HepG2 (cell line): ENCODE data around the gene APC2. TPM values are rescaled to one million over a fixed set of nuclear protein-coding genes. Genes with fewer than 3 reads are reported as not detected.

Experiments
- ARID2 ChIP-seq: sonication (generic); formaldehyde crosslinking; IDR thresholded peaks from 2 replicates; pipeline ENCODE4 v1.8.1; 2022; ENCODE audit warnings: mild to moderate bottlenecking, missing genetic modification reagents, borderline replicate concordance
- ASH2L ChIP-seq: fragments of 300-600, 200-600 bp; sonication (generic); IDR thresholded peaks from 2 replicates; pipeline ENCODE4 v1.7.0; 2017; ENCODE audit warnings: low read depth, mild to moderate bottlenecking, moderate library complexity, mixed read lengths, low read length; ENCODE audit not compliant: insufficient read length
- CBFB ChIP-seq: sonication (generic); formaldehyde crosslinking; IDR thresholded peaks from 2 replicates; pipeline ENCODE4 v1.4.0; 2020; ENCODE audit warnings: missing genetic modification reagents
- FOXJ3 ChIP-seq: sonication (generic); formaldehyde crosslinking; IDR thresholded peaks from 2 replicates; pipeline ENCODE4 v1.4.0; 2020; ENCODE audit warnings: missing genetic modification reagents, mild to moderate bottlenecking, borderline replicate concordance
- GABPA ChIP-seq, 2 experiments: IDR thresholded peaks; 2 replicates each; pipeline ENCODE4 v1.6.1; 2011 to 2016; ENCODE audit warnings: low read depth in 2 of 2, low read length in 1 of 2, missing biosample characterization in 1 of 2, missing genetic modification characterization in 1 of 2
- HES4 ChIP-seq: sonication (generic); formaldehyde crosslinking; IDR thresholded peaks from 2 replicates; pipeline ENCODE4 v1.9.0; 2021; ENCODE audit warnings: mild to moderate bottlenecking, missing genetic modification reagents, borderline replicate concordance
- IRX3 ChIP-seq: sonication (generic); formaldehyde crosslinking; IDR thresholded peaks from 2 replicates; pipeline ENCODE4 v1.8.1; 2023; ENCODE audit warnings: mild to moderate bottlenecking, low read depth, missing genetic modification reagents, borderline replicate concordance
- KAT8 ChIP-seq: IDR thresholded peaks from 2 replicates; pipeline ENCODE4 v1.6.1; 2016; ENCODE audit warnings: missing genetic modification reagents, missing compliant biosample characterization
- MEIS2 ChIP-seq: sonication (generic); formaldehyde crosslinking; IDR thresholded peaks from 2 replicates; pipeline ENCODE4 v1.9.0; 2021; ENCODE audit warnings: mild to moderate bottlenecking, missing genetic modification reagents
- MNT ChIP-seq: fragments of 450-650 bp; IDR thresholded peaks from 2 replicates; pipeline ENCODE4 v1.6.1; 2016
- NBN ChIP-seq: fragments of 450-650 bp; conservative IDR thresholded peaks from 2 replicates; pipeline ENCODE4 v1.6.1; 2017
- NPAS2 ChIP-seq: sonication (generic); formaldehyde crosslinking; IDR thresholded peaks from 2 replicates; pipeline ENCODE4 v1.8.0; 2022; ENCODE audit warnings: mild to moderate bottlenecking, missing genetic modification reagents, borderline replicate concordance
- NR2F6 ChIP-seq, 2 experiments: IDR thresholded peaks; 2 replicates each; pipeline ENCODE4 v1.6.1; 2016; ENCODE audit warnings: antibody characterized with exemption in 1 of 2, mild to moderate bottlenecking in 1 of 2
- TEAD2 ChIP-seq: sonication (generic); formaldehyde crosslinking; IDR thresholded peaks from 2 replicates; pipeline ENCODE4 v1.9.0; 2021; ENCODE audit warnings: missing genetic modification reagents
- THRA ChIP-seq: sonication (generic); formaldehyde crosslinking; IDR thresholded peaks from 2 replicates; pipeline ENCODE4 v1.4.0; 2020; ENCODE audit warnings: missing genetic modification reagents, borderline replicate concordance
- YEATS2 ChIP-seq: sonication (generic); formaldehyde crosslinking; IDR thresholded peaks from 2 replicates; pipeline ENCODE4 v1.4.0; 2020; ENCODE audit warnings: missing genetic modification reagents, borderline replicate concordance
- ZNF121 ChIP-seq: sonication (generic); formaldehyde crosslinking; IDR thresholded peaks from 2 replicates; pipeline ENCODE4 v1.5.0; 2020; ENCODE audit warnings: mild to moderate bottlenecking, missing genetic modification reagents
- ZNF124 ChIP-seq: sonication (generic); formaldehyde crosslinking; IDR thresholded peaks from 2 replicates; pipeline ENCODE4 v1.4.0; 2020; ENCODE audit warnings: missing genetic modification reagents
- ZNF18 ChIP-seq: sonication (generic); formaldehyde crosslinking; IDR thresholded peaks from 2 replicates; pipeline ENCODE4 v1.8.0; 2022; ENCODE audit warnings: mild to moderate bottlenecking, missing genetic modification reagents; ENCODE audit not compliant: insufficient replicate concordance
- ZNF275 ChIP-seq: sonication (generic); formaldehyde crosslinking; IDR thresholded peaks from 2 replicates; pipeline ENCODE4 v1.8.0; 2022; ENCODE audit warnings: missing genetic modification reagents, mild to moderate bottlenecking, inconsistent platforms, borderline replicate concordance
- ZNF589 ChIP-seq: sonication (generic); formaldehyde crosslinking; conservative IDR thresholded peaks from 2 replicates; pipeline ENCODE4 v1.8.0; 2022; ENCODE audit warnings: mild to moderate bottlenecking, moderate library complexity, missing genetic modification reagents
- ZNF749 ChIP-seq: sonication (generic); formaldehyde crosslinking; IDR thresholded peaks from 2 replicates; pipeline ENCODE4 v1.8.0; 2022; ENCODE audit warnings: mild to moderate bottlenecking, missing genetic modification reagents, moderate library complexity, borderline replicate concordance
- ZNF75D ChIP-seq: sonication (generic); formaldehyde crosslinking; IDR thresholded peaks from 2 replicates; pipeline ENCODE4 v1.8.1; 2023; ENCODE audit warnings: missing genetic modification reagents, mild to moderate bottlenecking, borderline replicate concordance
- polyA plus RNA-seq, 8 experiments: library from polyadenylated mRNA; depleted of rRNA in 3 of 8; stranded (reverse) in 7 of 8; unstranded in 1 of 8; fragments of >200 nt; fragmentation: Illumina TruSeq in 4 of 8; extraction: Trizol in 4 of 8; gene quantifications; 2 replicates each; pipeline versions ENCODE4 v1.2.1 to v1.2.3, GENCODE V29; 2011 to 2016; ENCODE audit warnings: low read depth in 4 of 8, missing spikeins in 1 of 8, mixed read lengths in 1 of 8; ENCODE audit not compliant: insufficient read depth in 1 of 8
- total RNA-seq, 5 experiments: library from RNA; depleted of rRNA; stranded (reverse); fragments of >200 nt; fragmentation: Illumina TruSeq; extraction: Trizol; gene quantifications; 2 replicates each; pipeline ENCODE4 v1.2.3, GENCODE V29; 2016; ENCODE audit warnings: low read depth in 1 of 5

Gene APC2
- total and polyA plus RNA-seq, 2 of the 13 experiments (the other 11 are each of a cell fraction or from before 2014, with no cell fraction given) = 0.08 to 0.22 TPM

GRCh38 chr19:1408300-1409203 is 41.4 kb upstream of the APC2 start (continued):
- TF ChIP-seq ZNF18 (CRISPR knock-in tag) (peak; percentile 26), ZNF124 (CRISPR knock-in tag) (no peak), GABPA (IDR thresholded peaks at IDR 0.05; ENCODE audit: low read depth, low read length) (no peak), GABPA (CRISPR knock-in tag; IDR thresholded peaks at IDR 0.05; ENCODE audit: low read depth) (no peak), THRA (CRISPR knock-in tag) (peak; percentile 16; the same call in 1 of the 2 replicates), KAT8 (peak; percentile 47; the same call in 1 of the 2 replicates), IRX3 (CRISPR knock-in tag) (no peak), ZNF275 (CRISPR knock-in tag) (0 out of 2 replicates have a peak, but pooled peaks have one; percentile 2), MEIS2 (CRISPR knock-in tag) (no peak), NPAS2 (CRISPR knock-in tag) (peak; percentile 43; the same call in 1 of the 2 replicates), CBFB (0 out of 2 replicates have a peak, but pooled peaks have one; percentile 27), NR2F6 (IDR thresholded peaks at IDR 0.05) (no peak), NR2F6 (CRISPR knock-in tag; IDR thresholded peaks at IDR 0.05) (no peak), MNT (no peak), ZNF589 (0 out of 2 replicates have a peak, but pooled peaks have one; percentile 40), ZNF121 (no peak), YEATS2 (CRISPR knock-in tag) (no peak), HES4 (CRISPR knock-in tag) (no peak), TEAD2 (CRISPR knock-in tag) (no peak), NBN (no peak), ZNF749 (no peak), ZNF75D (CRISPR knock-in tag) (no peak), FOXJ3 (no peak), ASH2L (no peak), ARID2 (CRISPR knock-in tag) (0 out of 2 replicates have a peak, but pooled peaks have one; percentile 45)
